SIG-M5 (cell line): ENCODE results near the gene PF4V1.

Source experiments
- DNase-seq: peaks from one replicate; lab custom pipeline; 2025; lab: John Stamatoyannopoulos, UW

The PF4V1 gene

GRCh38 chr4:73847526-73848182 lies 5.4 kb upstream of the PF4V1 start:
- DNase-seq = no peak

DNA sequence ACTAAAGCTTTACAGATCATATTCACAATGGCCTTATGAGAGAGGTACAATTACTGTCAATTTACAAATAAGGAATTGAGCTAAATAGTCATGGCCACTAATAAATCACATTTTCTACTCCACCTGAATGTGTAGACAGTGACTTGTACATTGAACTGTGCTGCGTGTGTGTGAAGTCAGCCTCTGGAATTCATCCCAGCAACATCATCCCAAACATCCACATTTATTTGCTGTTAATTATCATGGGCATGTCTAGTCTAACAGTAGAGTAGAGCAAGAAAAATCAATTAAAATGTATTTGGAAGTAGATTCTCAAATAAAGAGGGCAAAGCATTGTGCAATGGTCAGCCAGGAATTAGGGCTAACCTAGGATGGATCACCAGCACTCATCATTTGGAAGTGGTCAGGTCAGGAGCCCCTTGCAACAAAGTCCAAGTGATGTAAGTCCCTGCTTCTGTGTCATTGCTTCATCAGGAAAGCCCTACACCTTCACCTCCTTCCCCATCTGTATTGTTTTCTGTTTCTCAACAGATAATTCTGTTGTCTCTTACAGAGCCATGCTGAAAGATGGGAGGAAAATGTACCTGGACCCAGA lies 4.8 kb upstream of the PF4V1 start:
- no peak for DNase-seq

DNA sequence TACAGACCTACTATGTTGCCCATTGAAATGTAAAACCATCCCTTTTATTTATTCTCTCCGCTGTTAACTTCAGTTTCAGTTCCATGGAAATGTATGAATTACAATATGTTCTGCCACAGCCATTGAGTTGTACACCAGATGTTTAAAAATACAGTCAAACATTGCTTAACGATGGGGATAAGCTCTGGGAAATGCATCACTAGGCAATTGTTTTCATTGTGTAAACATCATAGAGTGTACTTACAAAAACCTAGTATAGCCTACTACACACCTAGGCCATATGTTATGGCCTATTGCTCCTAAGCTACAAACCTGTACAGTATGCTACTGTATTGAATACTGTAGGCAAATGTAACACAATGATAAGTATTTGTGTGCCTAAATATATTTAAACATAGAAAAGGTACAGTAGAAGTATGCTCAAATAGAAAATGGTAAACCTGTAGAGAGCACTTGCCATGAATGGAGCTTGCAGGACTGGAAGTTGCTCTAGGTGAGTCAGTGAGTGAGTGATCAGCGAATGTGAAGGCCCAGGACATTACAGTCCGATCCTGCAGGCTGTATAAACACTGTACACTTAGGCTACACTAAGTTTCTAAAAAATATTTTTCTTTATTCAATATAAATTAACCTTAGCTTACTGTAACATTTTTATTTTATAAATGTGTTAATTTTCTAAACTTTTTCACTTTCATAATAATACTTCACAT lies 2.7 kb upstream of the PF4V1 start:
- DNase-seq = no peak

DNA sequence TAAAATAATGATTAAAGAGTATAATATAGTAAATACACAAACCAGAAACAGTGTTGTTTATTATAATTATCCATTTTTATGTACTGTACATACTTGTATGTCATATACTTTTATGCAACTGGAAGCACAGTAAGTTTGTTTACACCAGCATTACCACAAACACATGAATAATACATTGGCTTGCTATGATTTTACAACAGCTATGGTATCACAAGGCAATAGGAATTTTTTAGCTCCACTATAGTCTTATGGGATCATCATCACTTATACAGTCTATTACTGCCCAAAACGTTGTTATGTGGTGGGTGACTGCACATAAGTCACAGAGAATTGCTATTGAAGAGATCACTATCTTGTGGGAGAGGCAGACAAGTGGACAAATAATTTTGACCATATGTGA lies 1.8 kb upstream of the PF4V1 start:
- no peak for DNase-seq

GRCh38 chr4:73852771-73853170 lies 325 bp upstream of the PF4V1 start:
- no peak for DNase-seq

DNA sequence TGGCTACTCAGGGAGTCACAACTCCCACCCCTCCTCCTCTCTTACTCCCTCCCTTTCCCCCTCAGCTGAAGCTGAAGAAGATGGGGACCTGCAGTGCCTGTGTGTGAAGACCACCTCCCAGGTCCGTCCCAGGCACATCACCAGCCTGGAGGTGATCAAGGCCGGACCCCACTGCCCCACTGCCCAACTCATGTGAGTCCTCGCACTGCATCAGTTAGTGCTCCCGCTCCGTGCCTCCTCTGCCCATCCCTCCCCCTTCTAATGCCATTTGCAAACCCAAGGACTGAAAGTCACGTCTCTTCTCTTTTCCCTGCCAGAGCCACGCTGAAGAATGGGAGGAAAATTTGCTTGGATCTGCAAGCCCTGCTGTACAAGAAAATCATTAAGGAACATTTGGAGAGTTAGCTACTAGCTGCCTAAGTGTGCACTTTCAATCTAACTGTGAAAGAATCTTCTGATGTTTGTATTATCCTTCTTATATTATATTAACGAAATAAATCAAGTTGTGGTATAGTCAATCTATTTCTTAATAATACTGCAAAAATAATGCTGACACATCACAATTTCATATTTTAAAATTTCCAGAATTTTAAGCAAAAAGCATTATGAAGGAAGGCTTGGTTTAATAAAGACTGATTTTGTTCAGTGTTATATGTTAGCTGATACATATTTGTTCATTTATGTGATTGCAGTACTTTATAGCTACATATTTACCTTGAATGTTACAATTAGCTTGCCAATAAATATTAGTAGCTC lies 800 bp downstream of the PF4V1 start:
- no peak for DNase-seq

DNA sequence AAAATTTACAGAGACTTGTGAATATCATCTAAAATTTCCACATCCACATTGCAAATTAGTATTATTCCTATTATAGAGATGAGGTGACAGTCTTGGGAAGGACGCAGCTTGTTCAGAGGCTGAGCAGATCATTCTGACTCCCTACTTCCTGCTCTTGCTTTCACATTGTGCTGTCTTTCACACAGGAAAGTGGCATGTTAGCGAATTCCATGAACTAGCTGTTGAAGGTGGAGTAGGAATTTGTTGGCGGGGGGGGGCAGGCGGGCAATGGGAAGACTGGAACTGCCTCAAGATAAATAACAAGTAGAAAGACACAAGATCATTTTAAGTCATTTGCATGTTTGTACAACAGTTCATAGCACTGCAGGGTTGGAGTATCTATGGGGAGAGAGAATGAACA lies 2.3 kb downstream of the PF4V1 start:
- DNase-seq = no peak

GRCh38 chr4:73856518-73856917 lies 3.4 kb downstream of the PF4V1 start:
- DNase-seq = no peak

GRCh38 chr4:73859614-73860088 lies 6.6 kb downstream of the PF4V1 start:
- DNase-seq = no peak

- DNase-seq = no peak
These were observed 7.1 kb downstream of the PF4V1 start for GRCh38 chr4:73860181-73860580.

DNA sequence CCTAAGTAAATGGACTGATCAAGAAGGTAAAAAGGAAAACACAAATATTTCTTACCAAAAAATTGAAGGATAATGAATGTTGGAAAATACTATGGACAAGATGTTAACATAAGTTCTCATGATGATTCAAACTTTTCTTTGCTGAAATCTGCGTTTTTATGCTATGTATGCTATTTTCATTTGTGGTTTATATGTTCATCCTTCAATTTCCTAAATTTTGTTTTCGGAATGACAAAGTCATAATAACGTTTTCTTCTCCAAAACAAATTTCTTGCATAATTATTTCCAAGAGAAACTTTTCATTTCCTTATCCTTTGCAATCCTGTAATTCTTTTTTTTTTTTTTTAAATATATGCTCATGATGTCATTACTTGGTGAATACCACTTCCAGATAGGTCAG lies 7.8 kb downstream of the PF4V1 start:
- no peak for DNase-seq

GRCh38 chr4:73862322-73862721 lies 9.2 kb downstream of the PF4V1 start:
- DNase-seq = no peak

- DNase-seq = no peak
These were observed 11.3 kb downstream of the PF4V1 start for GRCh38 chr4:73864365-73864764.

DNA sequence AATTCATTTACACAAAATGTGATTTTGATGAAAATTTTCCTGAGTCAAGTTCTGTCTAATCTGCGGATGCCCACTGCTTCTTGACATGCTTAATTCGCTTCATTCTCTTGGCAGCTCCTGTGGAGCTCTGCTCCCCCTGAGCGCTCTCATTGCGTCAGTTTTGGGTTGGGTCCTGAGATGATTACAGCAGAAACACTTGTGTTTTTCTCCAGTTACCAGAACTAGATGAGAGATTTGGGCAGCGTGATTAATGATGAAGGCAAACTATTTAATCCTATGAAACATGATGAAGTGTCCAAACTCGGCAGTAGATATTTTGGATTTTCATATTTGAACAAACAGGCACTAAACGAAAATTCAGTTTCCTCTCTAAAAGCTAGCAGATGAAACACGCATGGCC lies 11.9 kb downstream of the PF4V1 start:
- no peak for DNase-seq

DNA sequence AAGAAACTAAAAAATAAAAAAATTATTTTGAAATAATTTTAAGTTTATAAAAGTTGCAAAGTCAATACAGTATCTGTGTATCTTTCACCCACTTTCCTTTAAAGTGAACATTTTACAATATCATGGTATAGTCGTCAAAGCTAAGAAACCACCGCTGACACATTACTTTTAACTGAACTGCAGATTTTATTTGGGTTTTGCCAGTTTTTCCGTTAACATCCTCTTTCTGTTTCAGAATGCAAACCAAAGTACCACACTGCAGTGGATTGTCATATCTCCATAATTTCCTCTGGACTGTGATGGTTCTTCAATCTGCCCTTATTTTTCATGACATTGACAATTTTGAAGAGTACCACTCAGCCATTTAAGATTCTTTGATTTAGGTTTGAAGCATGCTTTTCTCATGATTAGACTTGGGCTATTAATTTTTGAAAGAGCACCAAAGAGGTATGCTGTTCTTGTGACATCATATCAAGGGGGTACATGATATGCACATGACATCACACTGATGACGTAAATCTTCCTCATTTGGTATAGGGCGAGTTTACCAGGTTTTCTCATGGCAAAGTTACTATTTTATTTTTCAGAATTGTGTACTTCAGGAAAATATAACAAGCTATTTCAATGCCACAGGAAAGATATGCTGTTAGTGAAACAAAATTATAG lies 12.5 kb downstream of the PF4V1 start:
- no peak for DNase-seq

- DNase-seq = no peak
These were observed 13.2 kb downstream of the PF4V1 start for GRCh38 chr4:73866246-73866645.

- no peak for DNase-seq
These were observed 14.7 kb downstream of the PF4V1 start for GRCh38 chr4:73867783-73868182.

GRCh38 chr4:73868206-73869129 lies 15.4 kb downstream of the PF4V1 start:
- no peak for DNase-seq

DNA sequence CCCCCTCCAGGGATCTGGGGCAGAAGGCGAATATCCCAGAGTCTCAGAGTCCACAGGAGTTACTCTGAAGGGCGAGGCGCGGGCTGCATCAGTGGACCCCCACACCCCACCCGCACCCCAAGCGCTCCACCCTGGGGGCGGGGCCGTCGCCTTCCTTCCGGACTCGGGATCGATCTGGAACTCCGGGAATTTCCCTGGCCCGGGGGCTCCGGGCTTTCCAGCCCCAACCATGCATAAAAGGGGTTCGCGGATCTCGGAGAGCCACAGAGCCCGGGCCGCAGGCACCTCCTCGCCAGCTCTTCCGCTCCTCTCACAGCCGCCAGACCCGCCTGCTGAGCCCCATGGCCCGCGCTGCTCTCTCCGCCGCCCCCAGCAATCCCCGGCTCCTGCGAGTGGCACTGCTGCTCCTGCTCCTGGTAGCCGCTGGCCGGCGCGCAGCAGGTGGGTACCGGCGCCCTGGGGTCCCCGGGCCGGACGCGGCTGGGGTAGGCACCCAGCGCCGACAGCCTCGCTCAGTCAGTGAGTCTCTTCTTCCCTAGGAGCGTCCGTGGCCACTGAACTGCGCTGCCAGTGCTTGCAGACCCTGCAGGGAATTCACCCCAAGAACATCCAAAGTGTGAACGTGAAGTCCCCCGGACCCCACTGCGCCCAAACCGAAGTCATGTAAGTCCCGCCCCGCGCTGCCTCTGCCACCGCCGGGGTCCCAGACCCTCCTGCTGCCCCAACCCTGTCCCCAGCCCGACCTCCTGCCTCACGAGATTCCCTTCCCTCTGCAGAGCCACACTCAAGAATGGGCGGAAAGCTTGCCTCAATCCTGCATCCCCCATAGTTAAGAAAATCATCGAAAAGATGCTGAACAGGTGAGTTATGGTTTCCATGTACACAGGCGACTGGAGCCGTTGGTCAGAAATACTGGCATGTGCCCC lies 16.3 kb downstream of the PF4V1 start, which contains the start of gene CXCL1:
TSS of gene CXCL1 (plus strand) at position 264 of the 926 bp plus-strand sequence. CDS start at position 342, 78 bp downstream.
- no peak for DNase-seq

GRCh38 chr4:73870260-73870659 lies 17.2 kb downstream of the PF4V1 start:
- DNase-seq = no peak
